Neural progenitor cell (in vitro differentiated cells): ENCODE data around the gene HADH.
A peak's percentile ranks its signal among the peaks of the same experiment; 100 is the strongest.

ENCODE experiments used
- CTCF ChIP-seq: fragments of 200-600 bp; sonication (generic); IDR thresholded peaks from 2 replicates; pipeline ENCODE4 v1.5.1; 2017; ENCODE audit warnings: antibody characterized with exemption, mild to moderate bottlenecking
- EZH2 ChIP-seq: fragments of 200-600 bp; sonication (generic); IDR thresholded peaks from 2 replicates; pipeline ENCODE4 v1.6.1; 2017; ENCODE audit warnings: antibody characterized with exemption, mild to moderate bottlenecking, moderate library complexity

- no peak for TF ChIP-seq EZH2
- TF ChIP-seq CTCF = peak; percentile 44
These were observed 70.5 kb downstream of the HADH start for GRCh38 chr4:108060164-108060563.
